ENCODE results near the gene MPHOSPH8. TPM values are rescaled to one million over a fixed set of nuclear protein-coding genes. Genes with fewer than 3 reads are reported as not detected.
A peak's percentile ranks its signal among the peaks of the same experiment; 100 is the strongest.

Gene MPHOSPH8
- 11.8 and 26.7 TPM in 2 replicates for total RNA-seq

- DNase-seq (ENCODE audit: low read depth) = peak; percentile 81
Observed at GRCh38 chr13:19633479-19634255, at the start of gene MPHOSPH8. Gene MPHOSPH8 (plus strand): TSS chr13:19633659. CDS start chr13:19633749, 90 bp downstream.

DNA sequence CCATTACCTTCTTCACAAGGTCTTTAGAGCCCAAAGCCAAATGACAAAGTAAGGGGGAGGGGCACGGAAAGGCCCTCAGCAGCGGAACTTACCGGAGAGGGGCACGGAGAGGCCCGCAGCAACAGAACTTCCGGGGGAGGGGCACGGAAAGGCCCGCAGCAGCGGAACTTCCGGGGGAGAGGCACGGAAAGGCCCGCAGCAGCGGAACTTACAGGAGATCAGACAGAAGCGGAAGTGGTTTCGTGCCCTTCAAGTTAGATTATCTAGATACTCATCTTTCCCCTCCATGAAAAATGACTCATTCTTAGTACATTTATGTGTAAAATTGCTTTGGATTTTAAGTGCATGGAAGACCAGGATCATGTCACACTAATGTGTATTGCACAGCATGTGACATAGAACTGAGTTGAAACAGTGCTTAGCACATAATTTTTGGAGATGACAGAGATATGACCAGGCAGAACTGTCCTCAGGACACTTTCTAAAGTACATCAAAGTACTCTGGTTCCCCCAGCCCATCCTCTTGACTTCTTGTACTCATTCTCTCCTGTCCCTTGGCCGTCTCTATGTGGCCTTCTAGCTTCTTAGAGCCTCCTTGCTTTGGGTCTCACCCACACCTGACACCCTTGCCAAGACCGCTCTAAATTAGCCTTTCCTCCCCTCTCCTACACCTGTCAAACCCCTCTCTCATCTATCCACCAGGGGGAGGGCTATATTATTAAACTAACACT is 46.4 kb upstream of the MPHOSPH8 start:
- DNase-seq (ENCODE audit: low read depth) = no peak

GRCh38 chr13:19587635-19588300 is 45.7 kb upstream of the MPHOSPH8 start:
- peak; percentile 58 for DNase-seq (ENCODE audit: low read depth)

DNA sequence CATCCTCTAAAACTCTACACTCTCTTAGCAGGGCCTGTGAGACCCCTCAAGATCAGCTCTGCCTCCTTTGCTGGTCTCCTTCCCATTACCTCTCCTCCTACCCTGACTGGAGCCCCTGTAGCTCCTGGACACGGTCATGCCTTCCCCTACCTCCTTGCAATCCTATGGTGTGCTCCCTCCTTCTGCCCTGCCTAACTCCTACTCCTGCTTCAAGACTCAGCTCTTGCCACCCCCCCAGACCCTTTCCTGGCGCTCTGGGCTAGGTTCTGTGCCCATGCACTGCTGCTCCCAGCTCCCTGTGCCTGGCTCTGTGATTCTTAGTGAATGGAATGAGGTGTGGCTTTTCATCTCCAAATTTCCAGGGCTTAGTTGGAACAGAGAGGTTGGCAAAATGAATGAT is 44.1 kb upstream of the MPHOSPH8 start:
- no peak for DNase-seq (ENCODE audit: low read depth)

GRCh38 chr13:19590423-19590822 is 43.0 kb upstream of the MPHOSPH8 start:
- no peak for DNase-seq (ENCODE audit: low read depth)

DNA sequence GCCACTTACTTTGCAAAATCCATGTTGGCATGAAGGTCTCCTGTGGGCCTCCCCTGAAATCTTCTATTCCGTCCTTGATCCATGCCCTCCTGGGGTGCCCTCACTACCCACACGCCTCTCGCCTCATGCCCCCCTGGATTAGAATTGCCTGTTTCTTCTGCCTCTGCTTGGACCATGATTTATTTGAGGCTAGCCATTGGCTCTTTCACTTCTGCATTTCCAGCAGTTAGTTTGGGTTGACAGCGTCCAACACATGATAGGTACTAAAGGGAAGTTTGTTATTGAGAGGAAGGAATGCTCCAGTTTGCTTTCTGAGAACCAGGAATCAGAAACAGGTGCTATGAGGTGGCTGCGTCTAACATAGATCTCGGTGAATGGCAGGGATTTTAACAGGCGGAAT is 41.6 kb upstream of the MPHOSPH8 start:
- no peak for DNase-seq (ENCODE audit: low read depth)

- DNase-seq (ENCODE audit: low read depth) = no peak
Observed at GRCh38 chr13:19592657-19593180, 40.7 kb upstream of the MPHOSPH8 start.

- DNase-seq (ENCODE audit: low read depth) = no peak
Observed at GRCh38 chr13:19596086-19596485, 37.4 kb upstream of the MPHOSPH8 start.

- peak; percentile 91 for DNase-seq (ENCODE audit: low read depth)
Observed at GRCh38 chr13:19596960-19597361, 36.5 kb upstream of the MPHOSPH8 start.

DNA sequence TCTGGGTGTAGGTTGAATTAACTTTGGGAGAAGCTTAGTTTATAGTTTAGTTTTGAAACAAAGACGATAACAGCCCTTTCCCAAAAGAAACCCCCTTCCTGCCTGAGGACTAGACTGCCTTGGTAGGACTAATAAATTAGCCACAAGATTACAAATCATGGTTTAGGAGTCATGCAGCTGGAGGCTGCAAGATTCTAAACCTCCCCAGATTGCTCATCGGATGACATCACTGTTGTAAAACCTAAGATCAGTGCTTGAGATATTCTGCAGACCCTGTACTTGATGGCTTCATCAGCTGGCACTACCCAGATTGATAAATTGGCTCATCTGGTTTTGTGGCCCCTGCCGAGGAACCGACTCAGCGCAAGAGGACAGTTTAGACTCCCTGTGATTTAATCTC is 35.9 kb upstream of the MPHOSPH8 start:
- peak; percentile 80 for DNase-seq (ENCODE audit: low read depth)

- no peak for DNase-seq (ENCODE audit: low read depth)
Observed at GRCh38 chr13:19601749-19602725, 31.4 kb upstream of the MPHOSPH8 start.

GRCh38 chr13:19604306-19604705 is 29.2 kb upstream of the MPHOSPH8 start:
- DNase-seq (ENCODE audit: low read depth) = no peak

- DNase-seq (ENCODE audit: low read depth) = no peak
Observed at GRCh38 chr13:19605161-19605955, 28.1 kb upstream of the MPHOSPH8 start.

DNA sequence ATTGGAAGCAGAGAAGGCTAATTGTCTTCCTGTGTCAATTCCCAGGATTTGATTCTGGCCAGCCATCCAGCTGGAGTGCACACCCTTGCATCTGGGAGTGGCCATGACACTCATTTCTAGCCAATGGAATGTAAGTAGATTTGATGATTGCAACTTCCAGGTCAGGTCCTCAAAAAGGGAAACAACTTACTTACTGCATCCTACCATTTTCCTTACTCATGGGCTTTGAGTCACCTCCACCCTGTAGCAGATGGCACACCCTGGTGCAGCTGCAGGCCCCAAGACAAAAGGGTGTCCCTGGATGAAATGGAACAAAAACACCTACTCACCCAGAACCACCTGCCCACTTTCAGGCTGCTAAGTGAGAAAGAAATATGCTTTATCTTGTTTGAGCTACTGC is 27.3 kb upstream of the MPHOSPH8 start:
- DNase-seq (ENCODE audit: low read depth) = no peak

DNA sequence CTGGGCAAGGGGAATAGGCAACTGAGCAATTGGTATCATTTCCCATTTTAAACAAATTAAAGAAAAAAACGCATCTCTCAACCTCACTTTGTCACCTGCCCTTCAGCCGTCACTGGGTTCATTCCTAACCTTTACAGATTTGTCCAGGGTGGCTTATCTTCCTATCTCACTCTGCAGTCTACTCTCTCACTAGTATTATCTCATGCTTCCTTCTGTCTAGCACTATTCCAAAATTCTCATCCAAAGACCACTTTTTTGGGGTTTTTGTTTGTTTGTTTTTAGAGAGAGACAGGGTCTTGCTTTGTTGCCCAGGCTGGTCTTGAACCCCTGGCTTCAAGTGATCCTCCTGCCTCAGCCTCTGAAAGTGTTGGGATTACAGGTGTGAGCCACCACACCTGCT is 26.7 kb upstream of the MPHOSPH8 start:
- DNase-seq (ENCODE audit: low read depth) = no peak

DNA sequence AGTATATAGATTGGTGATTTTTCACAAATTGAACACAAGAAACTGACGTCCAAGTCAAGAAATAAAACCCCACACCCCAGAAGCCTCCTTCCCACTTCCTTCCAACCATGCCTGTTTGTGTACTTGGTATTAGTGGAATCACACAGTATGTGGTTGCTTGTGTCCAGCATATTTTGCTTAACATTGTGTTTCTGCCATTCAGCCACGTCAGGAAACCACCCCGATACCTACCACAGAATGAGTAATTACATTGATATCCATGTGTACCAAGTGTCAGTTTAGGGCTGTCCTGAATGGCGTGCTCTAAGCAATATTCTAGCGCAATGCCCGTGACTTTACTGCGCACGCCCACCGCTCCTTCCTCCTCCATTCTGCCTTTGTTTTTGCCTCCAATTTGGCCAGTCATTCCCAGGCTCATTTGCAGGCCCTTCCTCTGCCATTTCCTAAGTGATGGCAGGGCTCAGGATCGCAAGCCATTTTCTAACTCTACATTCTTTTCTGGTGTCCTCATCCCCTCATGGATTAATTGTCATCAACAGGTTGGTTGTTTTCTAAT is 25.9 kb upstream of the MPHOSPH8 start:
- DNase-seq (ENCODE audit: low read depth) = no peak

GRCh38 chr13:19618977-19619376 is 14.5 kb upstream of the MPHOSPH8 start:
- DNase-seq (ENCODE audit: low read depth) = peak; percentile 33

- peak; percentile 5 for DNase-seq (ENCODE audit: low read depth)
Observed at GRCh38 chr13:19622193-19622592, 11.3 kb upstream of the MPHOSPH8 start.

GRCh38 chr13:19624265-19624664 is 9.2 kb upstream of the MPHOSPH8 start:
- no peak for DNase-seq (ENCODE audit: low read depth)

DNA sequence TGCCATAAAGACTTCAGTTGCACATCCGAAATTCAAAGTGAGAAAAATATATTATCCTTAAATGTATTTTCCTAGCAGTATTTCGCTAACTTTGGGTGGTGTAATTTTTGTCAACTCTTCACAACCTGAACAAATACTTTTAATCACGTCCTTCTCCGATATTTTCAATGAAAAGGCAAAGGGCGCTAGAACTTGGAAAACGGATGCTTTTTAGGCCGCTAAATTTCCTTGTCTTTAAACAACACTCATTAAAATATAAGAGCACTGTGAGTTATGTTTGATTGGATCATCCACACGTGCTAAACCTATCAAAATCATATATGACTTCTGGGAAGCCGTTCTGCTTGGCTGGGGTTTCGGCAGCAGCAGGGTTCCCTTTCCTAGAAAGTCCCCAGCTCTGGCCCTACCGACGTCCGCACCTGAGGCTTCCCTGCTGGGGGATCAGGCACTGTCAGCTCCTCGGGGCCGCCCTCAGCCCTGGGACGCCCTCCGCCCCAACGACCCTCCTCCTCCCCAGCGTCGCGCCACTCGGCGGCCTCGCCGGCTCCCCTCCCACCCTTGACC is 462 bp upstream of the MPHOSPH8 start:
- DNase-seq (ENCODE audit: low read depth) = no peak
